HG03159 (cell line): Measurements from ENCODE around the gene IFI44.

ENCODE experiments used
- ATAC-seq: cut with Tn5 transposase; IDR thresholded peaks from one replicate; pipeline ENCODE4 v1.9.1; 2021; ENCODE audit warnings: mild to moderate bottlenecking, moderate library complexity; ENCODE audit not compliant: unreplicated experiment

IFI44 gene

DNA sequence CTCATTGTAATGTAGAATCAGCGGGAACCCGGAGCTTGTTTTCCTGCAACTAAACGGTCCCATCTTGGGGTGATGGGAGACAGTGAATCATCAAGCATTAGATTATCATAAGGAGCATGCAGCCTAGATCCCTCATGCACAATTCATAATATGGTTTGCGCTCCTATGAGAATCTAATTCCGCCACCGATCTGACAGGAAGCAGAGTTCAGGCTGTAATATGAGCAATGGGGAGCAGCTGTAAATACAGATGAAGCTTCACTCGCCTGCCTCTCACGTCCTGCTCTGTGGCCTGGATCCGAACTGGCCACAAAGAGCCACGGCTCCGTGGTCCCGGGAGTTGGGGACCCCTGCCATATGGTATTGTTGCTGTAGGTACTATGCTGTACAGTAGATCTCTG lies 1.6 kb downstream of the IFI44 start:
- no peak for ATAC-seq

DNA sequence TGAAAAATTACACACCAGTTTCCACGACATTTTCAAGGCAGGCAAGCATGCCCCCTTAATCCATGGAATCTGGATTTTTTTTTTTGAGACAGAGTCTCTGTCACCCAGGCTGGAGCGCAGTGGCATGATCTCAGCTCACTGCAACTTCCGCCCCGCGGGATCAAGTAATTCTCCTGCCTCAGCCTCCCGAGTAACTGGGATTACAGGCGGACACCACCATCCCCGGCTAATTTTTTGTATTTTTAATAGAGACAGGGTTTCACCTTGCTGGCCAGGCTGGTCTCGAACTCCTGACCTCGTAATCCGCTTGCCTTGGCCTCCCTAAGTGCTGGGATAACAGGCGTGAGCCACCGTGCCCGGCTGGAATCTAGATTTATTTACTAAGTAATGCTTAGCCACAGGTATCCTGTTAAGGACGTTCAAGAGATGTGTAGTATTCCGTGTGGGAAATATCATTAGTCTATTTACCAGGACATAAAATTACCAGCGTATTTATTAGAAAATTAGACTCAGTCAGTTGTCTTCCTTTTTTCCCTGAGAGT lies 2.5 kb downstream of the IFI44 start:
- no peak for ATAC-seq

DNA sequence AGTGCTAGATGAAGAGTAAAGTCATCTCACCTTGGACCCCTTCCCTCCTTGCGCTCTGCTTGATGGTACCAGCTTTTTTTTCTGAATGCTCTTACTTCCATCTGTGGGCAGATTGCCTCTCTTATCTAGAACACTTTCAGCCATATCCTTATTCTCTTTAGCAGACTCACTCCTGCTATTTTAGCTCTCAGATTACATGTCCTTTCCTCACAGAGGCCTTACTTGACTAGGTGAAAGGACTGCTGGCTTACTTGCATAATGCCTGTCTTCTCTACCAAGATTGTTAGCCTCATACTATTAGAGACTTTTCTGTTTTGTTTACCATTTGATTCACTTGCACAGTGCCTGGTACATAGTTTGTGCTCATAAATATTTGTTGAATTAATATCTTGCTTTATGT lies 9.3 kb downstream of the IFI44 start:
- ATAC-seq = no peak

DNA sequence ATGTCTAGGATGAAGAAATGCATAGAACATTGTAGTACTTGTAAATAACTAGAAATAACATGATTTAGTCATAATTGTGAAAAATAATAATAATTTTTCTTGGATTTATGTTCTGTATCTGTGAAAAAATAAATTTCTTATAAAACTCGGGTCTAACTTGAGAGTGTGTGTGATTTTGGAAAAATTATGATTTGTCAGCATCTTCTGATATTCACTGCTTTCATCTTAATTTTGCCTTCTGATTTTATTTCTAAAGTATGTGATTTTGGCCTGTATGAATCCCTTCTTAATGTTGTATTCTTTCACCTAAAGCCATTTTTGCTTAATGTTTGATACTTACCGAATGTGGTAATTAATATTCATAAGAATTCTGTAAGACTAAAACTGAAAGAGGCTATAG lies 14.3 kb downstream of the IFI44 start:
- no peak for ATAC-seq

DNA sequence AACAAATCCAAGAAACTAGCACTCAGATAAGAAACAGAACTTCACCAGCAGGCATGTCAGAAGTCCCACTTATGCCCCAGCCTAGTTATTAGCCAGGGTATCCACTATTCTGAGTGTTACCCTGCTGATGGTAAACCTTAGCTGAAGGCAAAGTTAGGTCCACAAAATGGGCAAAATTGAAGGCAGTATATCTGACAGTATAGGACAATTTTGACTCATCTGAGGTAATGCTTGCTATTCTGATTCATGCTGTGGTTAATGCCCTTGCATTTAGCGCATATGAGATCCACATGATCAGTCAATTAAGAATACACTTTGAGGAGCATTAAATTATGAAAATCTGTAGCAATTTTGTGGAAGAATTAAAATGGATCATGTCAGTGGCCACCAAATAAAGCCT lies 15.1 kb downstream of the IFI44 start:
- no peak for ATAC-seq

DNA sequence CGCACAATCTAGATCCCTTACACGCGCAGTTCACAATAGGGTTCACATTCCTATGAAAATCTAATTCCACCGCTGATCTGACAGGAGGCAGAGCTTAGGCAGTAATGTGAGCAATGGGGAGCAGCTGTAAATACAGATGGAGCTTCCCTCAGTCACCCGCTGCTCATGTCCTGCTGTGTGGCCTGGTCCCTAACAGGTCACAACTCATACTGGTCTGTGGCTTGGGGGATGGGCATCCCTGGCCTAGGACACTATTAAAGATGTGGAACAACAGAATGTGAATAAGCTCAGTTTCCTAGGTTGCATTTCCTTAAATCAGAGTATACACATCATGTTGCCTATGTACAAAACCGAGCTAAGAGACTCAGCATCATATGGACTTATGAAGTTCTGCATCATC lies 16.2 kb downstream of the IFI44 start:
- no peak for ATAC-seq

DNA sequence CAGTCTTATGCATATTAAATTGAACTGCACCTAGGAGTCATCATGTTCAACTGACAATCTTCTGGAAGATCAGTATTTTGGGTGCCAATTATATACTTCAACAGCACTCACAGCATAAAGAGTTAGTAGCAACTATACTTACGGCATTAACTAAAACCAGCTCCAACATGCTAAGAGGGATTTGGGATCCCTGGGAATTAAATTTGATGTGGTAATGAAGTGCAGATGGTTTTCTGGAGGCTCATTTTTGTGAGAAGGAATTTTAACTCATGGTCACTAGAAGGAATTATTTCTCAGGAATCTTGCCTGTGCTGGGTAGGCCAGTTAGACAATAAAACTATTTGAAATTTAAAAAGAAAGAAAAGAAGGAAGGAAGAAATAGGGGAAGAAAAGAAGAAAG lies 18.3 kb downstream of the IFI44 start:
- ATAC-seq = no peak

DNA sequence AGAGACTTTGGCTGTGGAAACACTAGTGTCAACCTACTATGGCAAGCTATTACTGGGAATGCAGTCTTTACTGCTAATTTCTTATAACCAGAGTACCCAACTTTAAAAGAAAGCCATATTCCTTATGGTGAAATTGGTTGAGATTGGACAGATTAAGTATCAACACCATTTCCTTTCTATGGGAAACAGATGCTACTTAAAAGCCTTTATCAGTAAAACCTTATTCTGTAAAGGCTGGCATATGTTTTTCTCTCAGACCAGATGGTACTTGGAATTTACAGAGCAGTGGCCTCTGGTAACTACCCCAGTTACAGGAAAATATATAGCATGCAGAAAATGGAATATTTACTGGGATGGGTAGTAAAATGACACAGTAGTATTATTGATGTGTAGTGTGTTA lies 18.8 kb downstream of the IFI44 start:
- ATAC-seq = no peak

DNA sequence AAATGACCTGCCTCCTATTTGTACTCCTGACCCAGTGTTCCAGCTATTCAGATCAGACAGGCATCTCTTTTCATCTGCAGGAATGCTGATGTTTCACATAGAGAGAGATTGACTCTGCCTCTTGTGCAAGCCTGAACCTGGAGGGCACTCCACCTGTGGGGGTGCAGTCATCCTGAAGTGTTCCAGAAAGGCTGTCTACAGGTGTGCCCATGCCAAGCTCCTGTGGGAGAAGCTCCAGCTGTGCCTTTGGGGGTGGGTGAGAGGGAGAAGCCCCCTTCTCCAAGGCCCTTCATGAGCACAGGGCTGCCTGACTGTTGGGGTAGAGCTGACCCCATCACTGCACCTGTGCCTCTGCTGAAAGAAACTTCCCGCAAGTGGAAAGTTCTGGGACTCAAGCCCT lies 22.8 kb downstream of the IFI44 start:
- ATAC-seq = no peak

DNA sequence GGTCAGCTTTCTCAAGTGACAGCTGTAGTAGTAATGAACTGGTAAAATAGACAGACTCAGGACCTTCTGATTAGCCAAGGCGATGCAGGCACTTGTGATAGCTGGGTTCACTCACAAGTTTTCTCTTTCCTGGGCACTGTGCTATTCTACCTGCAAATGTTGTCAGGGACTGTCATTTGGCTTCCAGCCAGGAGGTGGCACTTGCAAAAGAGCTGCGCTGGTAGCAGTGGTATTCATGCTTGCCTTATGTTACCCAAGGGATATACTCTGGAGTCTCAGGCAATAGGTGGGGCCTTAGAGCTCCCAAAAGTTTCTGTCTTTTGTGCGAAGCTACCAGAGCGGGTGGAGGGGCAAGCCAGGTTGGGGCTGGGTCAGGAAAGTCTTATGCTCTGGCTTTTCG lies 23.5 kb downstream of the IFI44 start:
- ATAC-seq = no peak

DNA sequence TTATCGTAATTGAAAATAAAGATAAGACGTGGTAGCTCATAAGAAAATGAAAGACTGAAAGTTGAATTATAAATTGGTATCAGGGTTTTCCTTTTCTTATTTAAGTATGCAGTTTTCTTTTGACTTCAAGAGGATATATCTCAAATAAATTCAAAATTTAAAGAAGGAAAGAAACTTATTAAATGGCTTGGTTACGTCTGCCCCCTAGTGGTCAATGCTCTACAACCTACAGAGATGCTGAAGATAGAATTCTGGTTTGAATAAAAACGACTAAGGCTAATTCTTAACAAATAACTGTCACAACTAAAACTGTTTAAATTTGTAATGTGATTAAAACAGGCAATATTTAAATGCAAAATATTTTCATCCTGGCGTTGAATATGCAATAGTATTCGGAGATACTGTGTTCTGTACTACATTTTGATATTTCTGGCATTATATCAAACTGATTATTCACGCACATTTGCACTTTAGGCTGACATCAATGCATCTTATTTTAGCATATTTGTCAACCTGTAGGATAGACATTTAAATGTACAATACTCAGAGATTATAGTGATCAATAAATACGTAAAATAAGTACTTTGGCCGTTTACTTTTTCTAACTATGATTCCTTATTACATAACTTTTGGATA lies 26.8 kb downstream of the IFI44 start:
- ATAC-seq = no peak

DNA sequence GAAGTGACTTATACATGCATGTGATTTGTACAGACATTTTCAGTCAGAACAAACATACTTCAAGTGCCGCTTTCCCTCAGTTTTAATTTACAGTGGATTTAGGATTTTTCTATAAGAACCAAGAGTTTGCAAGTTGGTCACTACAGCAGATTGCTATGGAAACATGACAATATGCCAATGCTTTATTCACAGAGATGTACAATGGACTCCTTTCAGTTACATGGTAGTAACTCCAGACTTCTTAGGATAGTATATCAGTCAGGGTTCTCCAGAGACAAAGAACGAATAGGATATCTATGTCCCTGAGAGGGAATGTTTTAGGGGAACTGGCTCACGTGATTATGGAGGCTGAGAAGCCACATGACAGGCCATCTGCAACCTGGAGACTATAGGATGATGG lies 27.4 kb downstream of the IFI44 start:
- ATAC-seq = no peak

DNA sequence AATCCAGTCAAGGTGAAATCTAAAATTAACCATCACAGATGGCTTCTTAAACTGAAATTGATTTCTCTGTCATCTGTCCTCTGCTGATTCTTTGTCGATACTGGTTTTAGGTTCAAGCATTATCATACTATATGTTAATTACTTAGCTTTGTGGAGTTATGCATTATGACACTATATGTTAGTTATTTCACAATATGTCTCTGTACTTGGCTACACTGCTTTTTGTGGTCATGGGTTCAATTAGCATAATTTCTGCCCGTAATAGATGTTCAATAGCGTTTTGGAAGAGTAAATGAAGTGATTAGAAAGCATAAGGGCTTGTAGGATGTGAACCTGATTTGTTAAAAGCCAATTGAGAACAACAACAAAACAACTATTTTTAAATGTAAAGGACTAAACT lies 28.2 kb downstream of the IFI44 start:
- ATAC-seq = no peak

DNA sequence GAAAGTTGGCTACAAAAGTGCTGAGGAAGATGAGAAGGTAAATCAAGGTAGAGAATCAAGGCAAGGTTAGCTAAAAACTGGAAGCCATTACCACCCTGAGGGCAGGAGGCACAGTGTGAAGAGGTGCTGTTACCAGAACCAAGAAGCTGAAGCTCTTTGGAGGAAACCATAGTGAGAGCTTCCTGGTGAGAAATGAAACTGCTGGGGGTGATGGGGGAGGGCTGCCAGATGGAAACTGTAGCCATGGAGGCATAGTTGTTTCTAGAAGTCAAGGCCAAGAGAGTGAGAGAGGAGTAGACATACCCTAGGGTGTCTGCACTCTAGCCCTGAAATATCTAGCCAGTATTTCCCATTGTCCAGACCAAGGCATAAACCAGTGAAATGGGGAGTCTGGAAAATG lies 28.7 kb downstream of the IFI44 start:
- peak; percentile 91 for ATAC-seq

DNA sequence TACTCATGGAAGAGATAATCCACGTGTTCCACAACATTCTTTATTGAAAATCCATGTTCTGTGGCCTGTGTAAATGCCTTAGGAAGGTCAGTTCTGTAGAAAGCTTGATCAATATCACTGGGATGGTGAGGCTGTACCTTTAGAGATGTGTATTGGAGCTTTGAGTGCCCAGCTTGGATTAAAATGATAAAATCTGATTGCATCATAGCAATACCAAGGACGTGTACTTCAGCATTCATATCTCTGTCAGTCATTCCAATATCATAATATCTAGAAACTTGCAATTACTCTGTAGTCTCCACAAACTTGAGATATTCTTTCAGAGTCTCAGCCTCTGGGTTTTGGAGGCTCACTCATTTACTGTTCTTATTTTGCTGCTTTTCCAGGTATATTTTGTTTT lies 31.6 kb downstream of the IFI44 start:
- ATAC-seq = no peak

DNA sequence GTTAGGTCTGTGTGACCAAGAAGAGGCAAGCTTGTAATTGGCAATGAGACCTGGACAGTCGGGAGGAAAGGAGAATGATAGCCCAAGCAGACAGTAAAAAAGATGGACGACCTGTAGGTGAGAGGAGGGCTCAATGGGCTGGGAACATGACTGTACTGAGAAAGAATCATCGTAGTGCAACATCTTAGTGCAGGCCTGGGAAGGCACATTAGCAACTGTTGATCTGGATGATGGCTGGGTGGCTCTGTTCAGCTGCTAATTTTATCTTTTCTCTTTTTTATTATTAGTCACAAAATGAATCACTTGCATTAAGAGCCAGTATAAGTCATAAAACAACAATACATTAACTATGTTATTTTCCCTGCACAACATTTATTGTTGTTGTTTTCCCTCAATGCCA lies 32.9 kb downstream of the IFI44 start:
- ATAC-seq = no peak

DNA sequence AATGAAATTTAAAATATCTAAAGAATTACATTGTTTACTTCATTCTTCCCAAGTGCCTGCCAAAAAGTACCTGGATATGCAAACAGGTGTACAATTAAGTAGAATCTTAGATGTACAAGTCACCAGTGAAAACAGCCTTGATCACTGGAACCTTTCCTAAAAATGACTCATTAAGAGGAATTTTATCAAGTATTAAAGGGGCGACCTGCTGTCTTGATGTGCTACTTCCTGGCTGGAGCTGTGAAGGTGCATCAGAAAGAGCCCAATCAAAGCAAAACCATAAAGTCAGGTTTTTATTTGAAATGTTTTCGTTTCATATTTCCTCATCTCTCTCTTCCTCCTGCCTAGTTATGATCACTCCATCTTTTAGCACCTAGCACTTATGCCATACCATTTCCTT lies 33.4 kb downstream of the IFI44 start:
- ATAC-seq = no peak

DNA sequence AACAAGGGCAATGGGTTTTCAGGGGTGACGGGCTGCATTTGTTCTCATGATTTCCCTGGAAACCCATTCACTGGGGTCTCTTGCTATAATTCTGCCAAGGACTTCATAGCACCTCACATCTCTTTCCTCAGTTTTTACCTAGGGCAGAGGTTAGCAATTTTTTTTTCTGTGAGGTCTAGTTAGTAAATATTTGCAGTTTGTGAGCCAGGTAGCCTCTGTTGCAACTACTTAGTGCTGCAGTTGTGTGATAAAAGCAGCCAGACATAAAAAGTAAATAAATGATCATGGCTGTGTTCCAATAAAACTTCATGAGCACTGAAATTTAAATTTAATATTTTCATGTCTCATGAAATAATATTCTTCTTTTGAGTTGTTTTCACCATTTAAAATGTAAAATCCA lies 37.7 kb downstream of the IFI44 start:
- ATAC-seq = no peak

DNA sequence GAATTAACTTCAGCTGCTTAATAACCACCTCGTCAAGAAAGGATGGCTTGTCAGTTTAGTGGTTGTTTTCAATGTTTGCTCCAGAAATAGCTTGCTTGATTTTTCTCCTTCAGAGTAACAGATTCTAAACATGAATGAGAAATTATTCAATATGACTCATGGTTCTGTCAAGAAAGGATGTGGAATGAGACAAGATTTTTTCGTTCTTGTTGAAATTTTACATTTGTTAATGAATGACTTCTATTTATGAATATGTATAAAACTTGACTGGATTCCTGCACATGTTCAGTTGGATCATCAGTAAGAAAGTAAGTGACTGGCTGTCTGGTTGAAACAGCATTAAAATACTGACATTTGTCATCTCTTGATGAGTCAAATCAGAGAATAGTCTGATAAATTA lies 38.3 kb downstream of the IFI44 start:
- ATAC-seq = no peak

DNA sequence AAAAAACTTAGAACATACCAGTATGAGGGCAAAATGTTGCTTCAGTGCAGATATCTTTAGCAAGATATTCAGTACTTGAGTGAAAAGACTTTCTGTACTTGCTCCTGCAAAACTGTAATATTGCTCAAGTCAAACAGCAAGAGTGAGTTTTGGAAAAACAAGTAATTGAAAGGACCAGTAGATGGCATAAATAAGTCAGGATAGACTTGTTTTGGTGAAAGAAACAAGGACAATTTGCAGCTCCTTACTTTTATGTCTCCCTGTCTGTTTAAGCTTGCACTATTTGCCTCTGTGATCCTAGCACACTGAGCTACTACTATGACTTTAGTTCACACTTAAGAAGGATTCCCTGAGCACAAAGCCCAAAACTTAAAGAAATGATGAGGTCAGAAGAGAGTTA lies 39.1 kb downstream of the IFI44 start:
- no peak for ATAC-seq

DNA sequence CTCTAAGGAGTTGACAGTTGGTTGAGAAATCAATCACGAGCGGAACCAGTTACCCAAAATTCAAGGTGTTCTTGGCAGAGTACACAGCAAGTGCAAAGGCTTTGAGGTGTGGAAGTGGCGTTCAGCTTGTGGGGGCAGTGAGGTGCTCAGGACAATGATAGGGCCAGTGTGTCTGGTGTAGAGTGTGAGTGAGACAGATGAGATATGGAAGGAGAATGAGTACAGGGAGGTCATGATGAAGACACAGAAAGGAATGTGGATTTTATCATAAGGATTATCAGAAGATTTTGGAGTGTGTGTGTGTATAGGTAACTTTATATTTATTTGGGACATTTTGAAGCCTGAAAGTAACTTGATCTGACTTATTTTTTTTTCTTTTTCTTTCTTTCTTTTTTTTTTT lies 40.9 kb downstream of the IFI44 start:
- no peak for ATAC-seq

DNA sequence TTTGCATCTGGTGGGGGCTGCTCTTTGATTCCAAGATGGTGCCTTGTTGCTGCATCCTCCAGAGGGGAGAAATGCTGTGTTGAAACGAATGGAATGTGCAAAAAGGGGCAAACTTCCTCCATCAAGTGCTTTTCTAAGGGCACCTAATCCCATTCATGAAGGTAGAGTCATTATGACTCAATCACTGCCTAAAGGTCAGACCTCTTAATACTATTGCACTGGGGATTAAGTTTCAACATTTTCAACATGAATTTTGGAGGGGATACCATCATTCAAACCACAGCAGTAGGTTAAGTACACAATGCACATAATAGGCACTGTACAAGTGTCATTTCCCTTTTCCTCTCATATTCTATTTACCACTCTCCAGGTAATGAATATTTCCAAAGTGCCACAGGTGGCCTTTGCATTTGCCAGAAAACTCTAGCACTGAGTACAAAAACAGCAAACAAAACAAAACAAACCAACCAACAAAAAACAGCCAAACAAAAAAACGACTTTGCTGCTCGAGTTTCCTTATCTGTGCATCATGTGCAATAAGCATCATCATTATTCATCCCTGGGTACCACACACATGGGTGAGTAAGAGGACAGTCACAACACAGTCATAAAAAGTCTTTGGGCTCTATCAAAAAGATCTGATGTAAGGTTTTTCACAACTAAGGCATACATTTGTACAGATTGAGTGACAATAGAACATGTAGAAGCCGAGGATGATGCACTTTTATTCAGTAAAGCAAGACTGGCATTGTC lies 42.5 kb downstream of the IFI44 start:
- ATAC-seq = no peak

DNA sequence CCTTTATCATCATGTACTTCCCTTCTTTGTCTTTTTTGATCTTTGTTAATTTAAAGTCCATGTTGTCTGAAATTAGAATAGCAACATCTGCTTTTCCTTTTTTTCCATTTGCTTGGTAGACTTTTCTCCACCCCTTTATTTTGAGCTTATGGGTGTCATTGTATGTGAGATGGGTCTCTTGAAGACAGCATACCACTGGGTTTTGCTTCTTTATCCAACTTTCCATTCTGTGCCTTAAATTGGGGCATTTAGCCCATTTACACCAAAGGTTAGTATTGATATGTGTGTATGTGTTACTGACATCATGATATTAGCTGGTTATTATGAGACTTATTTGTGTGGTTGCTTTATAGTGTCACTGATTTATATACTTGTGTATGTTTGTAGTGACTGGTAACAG lies 50.2 kb downstream of the IFI44 start:
- ATAC-seq = no peak
